ENCODE measurements around the gene CAVIN4.

GRCh38 chr9:100575006-100575405 lies 2.9 kb upstream of the CAVIN4 start:
- no peak for TF ChIP-seq CTCF (IDR thresholded peaks at IDR 0.05)
- TF ChIP-seq SP1 (CRISPR knock-in tag; conservative IDR thresholded peaks at IDR 0.05) = no peak
- TF ChIP-seq TCF7 (CRISPR knock-in tag; IDR thresholded peaks at IDR 0.05; ENCODE audit: low read depth) = no peak
- no peak for TF ChIP-seq KAT7 (CRISPR knock-in tag; IDR thresholded peaks at IDR 0.05; ENCODE audit: borderline replicate concordance)
- TF ChIP-seq ARID4B (CRISPR knock-in tag; IDR thresholded peaks at IDR 0.05; ENCODE audit: borderline replicate concordance) = no peak
- no peak for TF ChIP-seq ATF2 (CRISPR knock-in tag; IDR thresholded peaks at IDR 0.05; ENCODE audit: borderline replicate concordance, low read depth)
